ENCODE data around the gene CENPP.

Gene CENPP

DNA sequence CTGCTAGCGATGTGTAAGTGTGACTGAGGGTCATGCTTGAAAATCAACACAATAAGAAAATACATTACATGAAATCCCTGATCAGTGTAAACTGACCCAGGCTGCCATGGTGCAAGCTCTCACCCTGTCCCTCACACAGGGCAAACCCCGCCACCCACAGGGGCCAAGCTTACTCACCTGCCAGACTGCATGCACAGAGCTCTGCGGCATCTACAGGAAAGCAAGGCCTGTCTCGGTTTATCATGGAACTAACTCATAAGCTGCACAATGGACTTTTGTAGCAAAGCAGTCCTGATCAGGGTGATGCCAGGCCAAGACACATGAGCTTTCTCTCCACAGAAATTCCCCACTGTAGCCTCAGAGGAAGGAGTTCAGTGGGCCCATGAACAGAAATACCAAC, 334.5 kb downstream of the CENPP start:
- DNase-seq (ENCODE audit: low read depth), result no peak

DNA sequence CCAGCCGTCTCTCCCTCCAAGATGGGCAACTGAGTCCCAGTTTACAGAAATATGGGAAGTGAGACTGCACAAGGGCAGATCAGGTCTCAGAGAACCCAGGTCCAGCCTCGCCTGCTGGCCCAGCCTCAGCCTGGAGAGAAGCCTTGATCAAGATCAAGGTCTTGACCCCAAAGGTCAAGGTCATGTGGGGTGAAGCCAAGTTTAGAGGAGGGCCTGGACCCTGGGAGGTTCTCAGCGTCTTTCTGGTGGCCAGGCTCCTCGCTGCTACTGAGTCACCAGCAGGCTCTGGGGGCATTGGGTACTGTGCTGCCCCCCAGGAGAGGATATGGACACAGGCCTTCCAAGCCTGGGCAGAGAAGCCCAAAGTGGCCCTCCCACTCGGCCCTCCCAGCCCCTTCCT, 335.4 kb downstream of the CENPP start:
- no peak for DNase-seq (ENCODE audit: low read depth)

DNA sequence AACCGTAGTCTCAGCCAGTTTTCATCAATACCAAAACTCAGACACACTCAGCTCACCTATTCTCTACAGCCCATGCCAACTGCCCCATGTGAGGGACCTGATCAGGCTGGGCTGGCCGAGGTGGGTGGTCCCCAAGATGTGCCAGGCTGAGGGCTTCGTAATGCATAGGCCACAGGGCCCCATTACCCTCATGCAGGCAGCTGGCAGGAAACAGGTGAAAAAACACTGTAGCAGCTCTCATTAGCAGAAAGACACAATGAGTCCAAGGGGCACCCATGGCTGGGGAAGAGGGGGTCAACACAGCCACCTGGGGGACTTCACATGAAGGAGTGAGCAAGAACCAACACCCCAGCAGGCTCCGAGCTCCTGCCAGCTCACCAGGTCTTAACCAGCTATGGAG, 336.0 kb downstream of the CENPP start:
- no peak for DNase-seq (ENCODE audit: low read depth)

DNA sequence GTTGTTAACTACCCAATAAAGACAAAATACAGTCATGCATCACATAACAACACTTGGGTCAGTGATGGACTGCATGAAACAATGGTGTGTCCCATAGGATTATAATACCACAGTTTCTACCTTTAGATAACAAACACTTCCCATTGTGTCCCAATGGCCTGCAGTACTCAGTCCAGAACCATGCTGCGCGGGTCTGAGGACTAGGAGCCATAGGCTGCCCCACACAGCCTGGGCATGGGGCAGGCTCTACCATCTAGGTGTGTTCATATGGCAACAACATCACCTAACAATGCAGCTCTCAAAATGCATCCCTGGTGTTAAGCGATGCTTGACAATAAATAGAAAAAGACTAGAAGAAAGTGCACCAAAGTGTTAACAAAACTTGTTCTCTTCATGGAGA, 337.4 kb downstream of the CENPP start:
- no peak for DNase-seq (ENCODE audit: low read depth)

DNA sequence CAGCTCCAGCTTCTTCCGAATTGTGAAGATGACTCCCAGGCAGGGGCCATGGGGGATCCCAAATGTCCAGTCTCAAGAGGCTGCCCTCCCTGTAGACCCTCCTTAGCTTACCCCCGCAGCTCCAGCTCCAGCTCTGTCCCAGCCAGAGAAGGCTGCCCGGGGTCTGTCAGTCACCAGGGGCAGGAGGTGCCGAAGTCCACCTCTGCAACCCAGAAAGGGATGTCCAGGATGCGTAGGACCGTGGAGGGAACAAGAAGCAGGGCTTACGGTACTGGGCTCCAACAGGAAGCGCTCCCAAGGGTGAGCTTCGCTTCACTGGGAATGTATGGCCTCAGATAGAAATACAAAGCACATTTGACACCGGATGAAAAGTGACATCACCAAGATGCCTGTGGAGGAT, 338.2 kb downstream of the CENPP start:
- no peak for DNase-seq (ENCODE audit: low read depth)

DNA sequence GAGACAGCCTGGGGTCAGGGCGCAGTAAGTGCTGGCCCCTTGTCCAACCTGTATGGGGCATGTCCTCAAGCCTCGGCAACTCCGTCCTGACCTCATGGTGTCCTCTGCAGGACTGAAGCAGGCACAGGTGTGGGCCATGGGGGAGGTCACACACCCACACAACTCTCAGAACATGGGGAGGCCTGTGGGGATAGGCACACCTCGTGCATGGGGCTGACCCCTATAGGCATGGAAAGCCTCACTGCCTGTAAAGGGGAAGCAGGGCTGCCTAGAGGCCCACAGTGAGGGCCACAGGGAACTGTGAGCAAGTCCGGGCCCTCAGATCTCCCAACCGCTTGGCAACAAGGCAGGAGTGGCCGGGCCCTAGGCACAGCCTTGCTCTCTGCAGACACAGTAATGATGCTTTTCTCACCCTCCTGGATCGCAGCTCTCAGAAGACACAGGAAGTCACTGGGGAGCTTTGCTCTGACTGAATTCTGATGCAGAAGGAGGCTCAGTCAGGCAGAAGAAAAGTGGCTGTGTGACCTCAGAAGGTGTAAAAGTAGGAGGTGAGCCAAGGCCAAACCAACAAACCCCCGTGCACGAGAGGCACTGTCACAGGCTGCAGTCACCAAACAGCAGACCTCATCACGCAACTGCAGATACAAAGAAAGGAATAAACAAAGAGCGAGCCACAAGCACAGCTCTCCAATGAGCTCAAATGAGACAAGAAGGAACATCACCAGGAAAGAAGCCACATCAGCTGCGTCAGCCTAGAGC, 338.8 kb downstream of the CENPP start:
- no peak for DNase-seq (ENCODE audit: low read depth)

DNA sequence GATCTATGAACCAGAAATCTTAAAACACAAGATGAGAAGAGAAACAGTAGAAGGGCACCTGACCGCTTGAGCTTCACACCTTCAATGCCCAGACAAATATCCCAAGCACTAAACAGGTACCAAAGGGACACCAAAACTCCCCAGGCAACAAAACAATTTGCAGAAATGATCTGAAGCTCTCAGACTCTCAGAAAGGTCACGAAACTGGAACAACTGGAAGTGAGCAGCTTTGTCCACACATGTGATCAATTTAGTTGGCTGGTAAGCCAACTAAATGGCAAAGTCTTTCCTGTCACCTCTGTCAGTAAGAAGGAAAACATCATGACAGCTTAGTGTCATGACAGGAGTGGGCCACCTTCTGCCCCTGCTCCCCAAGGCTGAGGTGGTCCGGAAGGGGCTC, 340.1 kb downstream of the CENPP start:
- DNase-seq (ENCODE audit: low read depth), result no peak

DNA sequence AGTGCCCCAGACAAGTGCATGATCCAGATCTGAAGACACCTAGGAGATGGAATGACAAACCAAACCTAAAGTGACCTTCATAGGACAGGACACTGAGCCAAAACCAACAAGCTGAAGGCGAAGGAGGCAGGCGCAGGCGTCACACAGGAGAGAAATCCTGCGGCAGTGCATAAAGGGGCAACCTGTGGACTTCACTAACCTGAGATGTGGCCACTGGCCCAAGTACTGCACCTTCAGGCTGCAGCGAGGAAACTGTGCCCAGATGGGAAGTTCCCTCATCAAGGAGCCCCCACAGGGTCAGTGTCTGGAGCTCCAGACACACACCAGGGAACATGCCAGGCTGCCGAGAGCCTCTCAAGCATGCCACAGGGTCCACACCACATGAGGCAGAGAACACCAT, 340.5 kb downstream of the CENPP start:
- no peak for DNase-seq (ENCODE audit: low read depth)

DNA sequence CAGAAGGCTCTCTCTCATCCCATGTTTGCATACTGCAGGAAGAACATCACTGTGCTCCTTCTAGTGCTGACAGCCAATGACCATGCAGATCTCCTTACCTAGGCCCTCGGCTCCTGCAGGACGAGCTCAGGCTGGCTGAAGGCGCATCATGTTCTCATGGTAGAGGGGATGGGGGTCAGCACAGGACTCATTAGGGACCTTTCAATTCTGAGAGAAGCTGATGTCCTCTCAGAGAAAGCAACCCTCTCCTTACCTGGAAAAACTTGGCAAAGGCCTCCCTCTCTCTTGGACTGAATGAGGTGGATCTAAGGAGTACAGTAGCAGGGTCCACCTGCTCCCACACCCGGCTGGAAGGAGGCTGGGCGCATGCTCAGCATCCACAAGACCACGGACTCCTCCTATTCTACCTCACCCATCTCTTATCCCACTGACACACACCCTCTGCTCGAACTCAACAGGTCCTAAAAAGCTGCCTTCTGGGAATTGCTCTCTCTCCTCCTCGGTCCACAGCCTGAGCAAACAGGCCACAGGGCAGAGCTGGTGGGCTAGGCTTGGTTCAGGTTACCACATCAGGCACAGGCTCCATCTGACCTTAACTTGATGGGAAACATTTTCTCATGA, 341.3 kb downstream of the CENPP start:
- no peak for DNase-seq (ENCODE audit: low read depth)

DNA sequence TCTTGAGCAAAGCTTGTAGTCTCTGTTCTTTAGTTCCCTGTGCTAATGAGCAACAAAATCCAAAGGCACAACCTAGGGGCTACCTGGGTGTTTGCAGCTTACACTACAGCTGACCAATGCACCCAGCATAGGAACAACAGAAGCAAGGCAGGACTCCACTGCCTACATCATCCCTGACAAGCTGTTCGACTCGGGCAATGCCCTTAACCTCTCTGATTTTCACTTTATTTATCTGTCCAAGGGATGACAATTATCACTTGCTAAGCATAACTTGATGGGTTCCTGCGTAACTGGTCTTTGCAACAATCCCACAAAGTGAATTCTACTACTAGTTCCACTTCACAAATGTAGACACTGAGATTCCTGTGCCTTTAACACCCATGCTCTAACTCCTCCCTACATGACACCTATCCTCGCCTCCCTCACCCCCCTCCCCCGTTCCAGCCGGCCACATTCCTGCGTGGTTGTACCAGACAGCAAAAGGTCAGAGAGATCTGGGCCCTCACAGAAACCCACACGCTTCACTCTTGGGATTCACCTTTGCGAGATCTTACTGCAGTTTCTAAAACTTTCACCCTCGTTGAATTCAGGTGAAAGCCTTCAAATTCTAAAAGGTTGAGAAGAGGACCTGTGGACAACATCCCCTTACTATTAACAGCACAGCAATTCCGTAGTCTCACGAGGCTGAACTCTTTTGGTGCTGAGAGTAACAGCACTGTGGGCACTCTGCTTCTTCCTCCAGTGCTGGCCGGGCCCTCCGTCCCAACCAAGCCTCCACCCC, 343.2 kb downstream of the CENPP start:
- peak; percentile 78 for DNase-seq (ENCODE audit: low read depth)

DNA sequence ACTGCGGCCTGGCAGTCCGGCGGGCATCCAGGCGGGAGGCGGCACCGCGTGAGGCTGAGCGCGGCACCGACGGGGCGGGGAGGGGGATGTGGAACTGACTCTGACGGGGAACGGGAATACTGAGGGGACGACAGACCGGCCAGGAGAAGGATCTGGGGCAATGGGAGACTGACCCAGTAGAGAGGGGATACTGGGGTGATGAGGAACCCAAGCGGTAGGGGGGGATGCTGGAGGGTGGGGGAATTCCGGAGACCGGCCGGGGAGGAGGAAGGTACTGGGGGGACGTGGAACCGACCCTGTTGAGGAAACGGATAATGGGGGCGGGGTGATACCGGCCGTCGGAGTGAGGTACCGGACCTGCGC, 343.8 kb downstream of the CENPP start:
- no peak for DNase-seq (ENCODE audit: low read depth)

Measured in ELR (cell line).